Measurements from ENCODE around the gene SLC12A7.
"Not testable (repeated sequence)": the region's sequence is repeated elsewhere in the genome, so short reads cannot be mapped to it uniquely, and the experiment has no call there.

The SLC12A7 gene

GRCh38 chr5:1086137-1086536 lies 25.7 kb downstream of the SLC12A7 start:
- no peak for DNase-seq
- no peak for TF ChIP-seq GATA1 (IDR thresholded peaks at IDR 0.05; ENCODE audit: low read depth, low read length)
- no peak for TF ChIP-seq POLR2A (IDR thresholded peaks at IDR 0.05; ENCODE audit: low read length)

DNA sequence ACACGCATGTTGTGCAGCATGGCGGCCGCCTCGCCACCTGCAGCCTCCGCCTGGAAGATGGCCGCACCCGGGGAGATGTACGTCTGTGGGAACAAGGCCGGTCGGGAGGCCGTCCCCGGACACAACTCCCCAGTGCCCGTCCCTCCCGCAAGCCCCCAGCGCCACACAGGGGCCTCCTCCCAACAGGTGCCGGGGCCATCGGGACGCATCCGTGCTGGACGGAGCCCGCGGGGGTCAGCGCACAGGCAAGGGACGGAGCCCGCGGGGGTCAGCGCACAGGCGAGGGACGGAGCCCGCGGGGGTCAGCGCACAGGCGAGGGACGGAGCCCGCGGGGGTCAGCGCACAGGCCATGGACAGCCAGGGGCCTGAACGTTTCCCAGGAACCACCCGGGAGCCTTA lies 26.5 kb downstream of the SLC12A7 start:
- no peak for DNase-seq
- no peak for TF ChIP-seq POLR2A (IDR thresholded peaks at IDR 0.05; ENCODE audit: low read length)
- no peak for TF ChIP-seq GATA1 (IDR thresholded peaks at IDR 0.05; ENCODE audit: low read depth, low read length)

- no peak for TF ChIP-seq POLR2A (IDR thresholded peaks at IDR 0.05; ENCODE audit: low read length)
- no peak for TF ChIP-seq GATA1 (IDR thresholded peaks at IDR 0.05; ENCODE audit: low read depth, low read length)
- DNase-seq = no peak
These were observed 27.8 kb downstream of the SLC12A7 start for GRCh38 chr5:1083823-1084605.

DNA sequence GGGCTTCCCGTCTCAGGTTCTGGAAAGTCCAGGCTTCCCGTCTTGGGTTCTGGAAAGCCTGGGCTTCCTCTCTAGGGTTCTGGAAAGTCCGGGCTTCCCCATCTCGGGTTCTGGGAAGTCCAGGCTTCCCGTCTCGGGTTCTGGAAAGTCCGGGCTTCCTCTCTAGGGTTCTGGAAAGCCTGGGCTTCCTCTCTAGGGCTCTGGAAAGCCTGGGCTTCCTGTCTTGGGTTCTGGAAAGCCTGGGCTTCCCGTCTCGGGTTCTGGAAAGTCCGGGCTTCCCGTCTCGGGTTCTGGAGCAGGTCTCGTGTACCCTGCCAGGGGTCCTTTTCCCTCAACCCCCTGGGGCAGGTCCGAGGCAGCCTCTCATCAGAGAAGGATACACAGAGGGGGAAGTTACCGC lies 28.8 kb downstream of the SLC12A7 start:
- not testable (repeated sequence) for DNase-seq

- TF ChIP-seq GATA1 (IDR thresholded peaks at IDR 0.05; ENCODE audit: low read depth, low read length) = no peak
- no peak for TF ChIP-seq POLR2A (IDR thresholded peaks at IDR 0.05; ENCODE audit: low read length)
- DNase-seq = no peak
These were observed 30.3 kb downstream of the SLC12A7 start for GRCh38 chr5:1081519-1081918.

- DNase-seq = no peak
- TF ChIP-seq POLR2A (IDR thresholded peaks at IDR 0.05; ENCODE audit: low read length) (no peak), GATA1 (IDR thresholded peaks at IDR 0.05; ENCODE audit: low read depth, low read length) (no peak)
These were observed 31.4 kb downstream of the SLC12A7 start for GRCh38 chr5:1080432-1080831.

GRCh38 chr5:1079961-1080360 lies 31.9 kb downstream of the SLC12A7 start:
- no peak for DNase-seq
- no peak for TF ChIP-seq GATA1 (IDR thresholded peaks at IDR 0.05; ENCODE audit: low read depth, low read length)
- TF ChIP-seq POLR2A (IDR thresholded peaks at IDR 0.05; ENCODE audit: low read length) = no peak

- TF ChIP-seq GATA1 (IDR thresholded peaks at IDR 0.05; ENCODE audit: low read depth, low read length) (no peak), POLR2A (IDR thresholded peaks at IDR 0.05; ENCODE audit: low read length) (no peak)
- DNase-seq = no peak
These were observed 32.4 kb downstream of the SLC12A7 start for GRCh38 chr5:1079486-1079885.

DNA sequence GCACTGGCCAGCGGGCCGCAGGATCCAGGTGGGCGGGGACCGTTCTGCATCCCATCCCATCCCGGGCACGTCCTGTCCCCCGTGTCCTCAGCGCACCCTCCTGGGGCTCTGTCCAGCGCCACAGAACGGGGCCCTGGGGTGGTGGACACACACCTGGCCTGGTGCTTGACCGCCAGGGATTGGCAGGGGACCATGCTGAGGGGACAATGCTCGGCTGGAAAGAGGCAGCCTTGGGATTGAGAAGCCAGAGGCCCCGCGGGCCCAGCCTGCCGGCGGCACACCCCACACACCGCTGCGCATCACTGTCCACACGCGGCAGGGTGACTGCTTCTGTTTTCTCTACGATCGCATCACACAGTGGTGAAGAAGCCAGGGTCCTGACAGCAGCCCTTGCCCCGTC lies 33.0 kb downstream of the SLC12A7 start:
- DNase-seq = no peak
- TF ChIP-seq GATA1 (IDR thresholded peaks at IDR 0.05; ENCODE audit: low read depth, low read length) = no peak
- TF ChIP-seq POLR2A (IDR thresholded peaks at IDR 0.05; ENCODE audit: low read length) = no peak

DNA sequence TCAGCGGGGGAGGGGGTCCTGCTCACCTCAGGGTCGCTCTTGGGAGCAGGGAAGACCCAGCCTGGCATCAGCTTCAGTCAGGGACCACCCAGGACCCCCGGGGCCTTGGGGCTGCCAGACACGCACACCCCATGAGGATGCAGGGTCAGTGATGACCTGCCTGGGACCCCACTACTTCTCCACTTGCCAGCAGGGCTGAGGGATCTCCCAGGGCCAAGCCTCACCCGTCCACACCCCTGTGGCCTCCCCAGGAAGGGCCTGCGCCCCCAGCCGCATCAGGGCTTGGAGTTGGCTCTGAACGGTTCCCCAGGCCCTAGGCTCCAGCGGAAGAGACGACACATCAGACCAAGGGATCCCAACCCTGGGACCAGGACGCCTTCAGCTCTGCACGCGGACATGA lies 33.7 kb downstream of the SLC12A7 start:
- DNase-seq = no peak
- no peak for TF ChIP-seq POLR2A (IDR thresholded peaks at IDR 0.05; ENCODE audit: low read length)
- TF ChIP-seq GATA1 (IDR thresholded peaks at IDR 0.05; ENCODE audit: low read depth, low read length) = no peak

DNA sequence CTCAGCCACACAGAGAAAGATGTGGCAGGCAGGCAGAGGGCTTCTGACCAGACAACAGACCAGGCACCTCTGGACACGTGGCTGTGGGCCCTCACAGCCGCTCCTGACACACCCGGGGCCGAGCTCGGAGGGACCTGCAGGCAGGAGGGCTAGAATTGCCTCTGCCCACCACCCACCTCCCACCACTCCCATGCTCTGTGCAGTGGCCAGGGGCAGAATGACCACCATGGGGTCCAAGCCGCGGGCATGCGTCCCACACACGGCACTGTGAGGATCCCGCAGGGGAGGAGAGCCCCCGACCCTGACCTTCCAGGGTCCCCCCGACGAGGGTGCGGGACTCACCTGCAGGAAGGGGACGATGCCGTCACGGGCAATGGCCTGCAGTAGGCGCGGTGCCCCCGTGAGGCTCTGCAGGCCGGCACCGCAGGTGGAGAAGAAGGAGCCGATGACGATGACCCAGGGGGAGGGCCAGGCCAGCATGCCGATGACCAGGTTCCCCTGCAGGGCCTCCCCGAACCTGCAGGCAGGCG lies 34.3 kb downstream of the SLC12A7 start:
- no peak for DNase-seq
- TF ChIP-seq POLR2A (IDR thresholded peaks at IDR 0.05; ENCODE audit: low read length) = no peak
- no peak for TF ChIP-seq GATA1 (IDR thresholded peaks at IDR 0.05; ENCODE audit: low read depth, low read length)

GRCh38 chr5:1077026-1077425 lies 34.8 kb downstream of the SLC12A7 start:
- TF ChIP-seq POLR2A (IDR thresholded peaks at IDR 0.05; ENCODE audit: low read length) (no peak), GATA1 (IDR thresholded peaks at IDR 0.05; ENCODE audit: low read depth, low read length) (no peak)
- DNase-seq = no peak

DNA sequence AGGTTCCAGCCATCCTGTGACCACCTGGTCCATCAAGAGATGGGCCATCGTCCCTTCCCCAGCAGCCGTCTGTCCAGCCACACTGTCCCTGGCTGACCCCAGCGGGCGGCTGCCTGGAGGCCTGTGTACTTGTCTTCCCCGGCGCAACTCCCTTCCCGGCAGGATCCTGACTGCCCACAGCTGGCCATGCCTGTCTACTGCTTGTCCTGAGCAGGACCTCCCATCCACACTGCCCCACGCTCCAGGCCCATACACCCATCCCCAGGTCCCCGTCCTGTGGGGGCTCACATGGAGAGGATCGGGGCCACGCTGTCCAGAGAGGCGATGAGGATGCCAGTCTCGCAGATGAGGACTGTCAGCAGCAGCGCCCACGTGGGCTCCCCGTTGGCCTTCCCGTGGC lies 35.5 kb downstream of the SLC12A7 start:
- TF ChIP-seq GATA1 (IDR thresholded peaks at IDR 0.05; ENCODE audit: low read depth, low read length) = no peak
- TF ChIP-seq POLR2A (IDR thresholded peaks at IDR 0.05; ENCODE audit: low read length) = no peak

GRCh38 chr5:1075931-1076330 lies 35.9 kb downstream of the SLC12A7 start:
- no peak for DNase-seq
- TF ChIP-seq GATA1 (IDR thresholded peaks at IDR 0.05; ENCODE audit: low read depth, low read length) (no peak), POLR2A (IDR thresholded peaks at IDR 0.05; ENCODE audit: low read length) (no peak)

More for the DNA sequence above, 35.5 kb downstream of the SLC12A7 start:
- no peak for DNase-seq

DNA sequence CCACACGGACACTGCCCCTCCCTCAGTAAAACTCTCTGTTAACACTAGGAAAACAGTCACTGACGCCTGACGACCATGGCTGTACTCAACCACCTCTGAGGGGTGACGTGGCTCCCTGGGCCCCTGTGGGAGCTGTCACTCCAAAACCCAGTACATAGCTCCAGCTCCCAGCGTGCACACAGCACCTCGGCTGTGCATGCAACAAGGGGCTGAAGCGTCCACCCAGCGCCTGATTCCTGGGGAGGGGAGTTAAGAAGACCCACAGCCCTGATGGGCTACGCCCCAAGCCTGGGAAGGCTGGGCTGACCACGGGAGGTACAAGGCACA lies 36.3 kb downstream of the SLC12A7 start:
- no peak for TF ChIP-seq POLR2A (IDR thresholded peaks at IDR 0.05; ENCODE audit: low read length)
- TF ChIP-seq GATA1 (IDR thresholded peaks at IDR 0.05; ENCODE audit: low read depth, low read length) = no peak
- no peak for DNase-seq
